GM12875 (cell line): ENCODE measurements around the gene PUS7L.

Experiments
- H3K4me3 ChIP-seq: one replicate; pipeline ENCODE4 v1.5.1; 2011; ENCODE audit warnings: low read depth, low read length, control low read depth
- CTCF ChIP-seq: IDR thresholded peaks from 2 replicates; pipeline ENCODE4 v1.5.1; 2011; ENCODE audit warnings: low read depth, mild to moderate bottlenecking, control low read depth, inconsistent platforms, low read length, moderate library complexity, borderline replicate concordance; ENCODE audit not compliant: insufficient read depth

The PUS7L gene

GRCh38 chr12:43744826-43745225, 13.8 kb downstream of the PUS7L start:
- no peak overlapping the region for H3K4me3 ChIP-seq
- no peak for TF ChIP-seq CTCF

GRCh38 chr12:43742106-43742505, 16.5 kb downstream of the PUS7L start:
- no peak for TF ChIP-seq CTCF
- no peak overlapping the region for H3K4me3 ChIP-seq

GRCh38 chr12:43740511-43741100, 18.0 kb downstream of the PUS7L start:
- no peak for TF ChIP-seq CTCF
- H3K4me3 ChIP-seq, result no peak overlapping the region

GRCh38 chr12:43737646-43738045, 20.9 kb downstream of the PUS7L start:
- H3K4me3 ChIP-seq, result no peak overlapping the region
- TF ChIP-seq CTCF, result no peak

GRCh38 chr12:43736927-43737440, 21.6 kb downstream of the PUS7L start:
- H3K4me3 ChIP-seq, result no peak overlapping the region

GRCh38 chr12:43733687-43734086, 24.9 kb downstream of the PUS7L start:
- TF ChIP-seq CTCF, result no peak
- no peak overlapping the region for H3K4me3 ChIP-seq

More at GRCh38 chr12:43736927-43737440, 21.6 kb downstream of the PUS7L start:
- no peak for TF ChIP-seq CTCF

GRCh38 chr12:43730283-43730682, 28.3 kb downstream of the PUS7L start:
- no peak overlapping the region for H3K4me3 ChIP-seq
- TF ChIP-seq CTCF, result no peak
